ENCODE results near the gene BRIP1. TPM values are rescaled to one million over a fixed set of nuclear protein-coding genes. Genes with fewer than 3 reads are reported as not detected.
"Not testable (repeated sequence)": the region's sequence is repeated elsewhere in the genome, so short reads cannot be mapped to it uniquely, and the experiment has no call there.

The BRIP1 gene
- polyA plus RNA-seq, result 6.4 TPM
- long read RNA-seq, donor 1, result 0 reads
- long read RNA-seq, donor 2, result 0 reads
- long read RNA-seq, donor 3, result 0 reads
- long read RNA-seq, donor 4, result 0 reads
- long read RNA-seq, donor 5, result 0 reads
- long read RNA-seq, donor 6, result 0 reads
- long read RNA-seq, donor 7, result 0 reads
- long read RNA-seq, donor 8, result 0 reads
- long read RNA-seq, donor 9, result 0 reads
- long read RNA-seq, donor 10, full-length matches to known transcripts, result 1 of 1 reads
- long read RNA-seq, donor 10, partial matches to known transcripts, result 0 of 1 reads
- long read RNA-seq, donor 10, other reads (novel, unspliced or antisense), result 0 of 1 reads
- long read RNA-seq, donor 11, result 0 reads

DNA sequence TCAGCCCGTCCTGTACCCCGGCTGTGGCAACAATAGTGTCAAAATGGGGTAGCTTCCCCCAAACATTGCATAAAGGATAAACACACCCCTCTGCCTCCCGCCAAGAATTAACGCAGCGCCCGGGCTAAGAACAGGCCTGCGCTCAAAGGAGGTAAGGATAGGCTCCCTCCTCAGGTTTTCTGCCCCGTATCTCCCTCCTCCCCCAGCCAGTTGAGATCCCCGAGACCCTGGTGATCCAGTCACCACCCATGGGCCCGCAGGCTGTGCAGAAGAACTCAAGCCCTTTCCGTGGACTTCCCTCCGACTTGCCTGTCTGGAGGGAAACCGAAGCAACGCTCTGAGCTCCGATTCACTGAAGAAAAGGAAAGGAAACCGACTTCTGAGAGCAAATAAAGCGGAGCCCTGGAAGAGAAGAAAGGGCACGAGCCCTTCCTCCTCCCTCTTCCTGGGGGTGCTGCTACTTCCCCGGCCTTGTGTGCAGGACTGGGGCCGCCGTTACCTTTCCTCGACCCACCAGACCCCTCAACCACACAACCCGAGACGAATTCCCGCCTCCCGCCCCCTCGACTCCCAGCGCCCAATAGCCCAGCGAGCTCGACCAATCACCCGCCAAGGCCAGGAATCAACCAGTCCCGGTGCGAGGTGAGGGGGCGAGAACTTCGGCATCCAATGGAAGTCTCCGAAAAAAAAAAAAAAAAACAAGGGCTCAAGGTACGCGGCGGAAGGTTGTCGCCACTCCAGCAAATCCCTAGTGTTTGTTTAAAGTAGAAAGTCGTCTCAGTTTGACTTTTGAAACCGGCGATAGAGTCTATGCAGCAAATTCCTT lies at the start of gene BRIP1:
Gene BRIP1 (minus strand): TSS at position 554 of the 826 bp plus-strand sequence. CDS start 1,989 bp downstream, outside the sequence.
- no peaks in the 10 kb centered on the region for H3K27me3 ChIP-seq (ENCODE audit: control insufficient read depth, insufficient read depth, low read length)
- H3K9me3 ChIP-seq (ENCODE audit: control insufficient read depth, low read depth, low read length), result no peaks in the 10 kb centered on the region
- peaks cover 8% of the 10 kb centered on the region for H3K36me3 ChIP-seq (ENCODE audit: control insufficient read depth, insufficient read depth, low read length)
- H3K4me3 ChIP-seq (ENCODE audit: low read length), result peak within 1 kb of the TSS; percentile 62
- 0% methylated on average over 4 of the region's 43 CpGs for WGBS (ENCODE audit: insufficient coverage, low lambda C conversion rate)
- peaks cover 5% of the 10 kb centered on the region for H3K4me1 ChIP-seq (ENCODE audit: control insufficient read depth, insufficient read depth, low read length)
- peak; percentile 95 to 98 for DNase-seq
- peak within 1 kb of the TSS; percentile 87 for H3K27ac ChIP-seq (ENCODE audit: low read length)

DNA sequence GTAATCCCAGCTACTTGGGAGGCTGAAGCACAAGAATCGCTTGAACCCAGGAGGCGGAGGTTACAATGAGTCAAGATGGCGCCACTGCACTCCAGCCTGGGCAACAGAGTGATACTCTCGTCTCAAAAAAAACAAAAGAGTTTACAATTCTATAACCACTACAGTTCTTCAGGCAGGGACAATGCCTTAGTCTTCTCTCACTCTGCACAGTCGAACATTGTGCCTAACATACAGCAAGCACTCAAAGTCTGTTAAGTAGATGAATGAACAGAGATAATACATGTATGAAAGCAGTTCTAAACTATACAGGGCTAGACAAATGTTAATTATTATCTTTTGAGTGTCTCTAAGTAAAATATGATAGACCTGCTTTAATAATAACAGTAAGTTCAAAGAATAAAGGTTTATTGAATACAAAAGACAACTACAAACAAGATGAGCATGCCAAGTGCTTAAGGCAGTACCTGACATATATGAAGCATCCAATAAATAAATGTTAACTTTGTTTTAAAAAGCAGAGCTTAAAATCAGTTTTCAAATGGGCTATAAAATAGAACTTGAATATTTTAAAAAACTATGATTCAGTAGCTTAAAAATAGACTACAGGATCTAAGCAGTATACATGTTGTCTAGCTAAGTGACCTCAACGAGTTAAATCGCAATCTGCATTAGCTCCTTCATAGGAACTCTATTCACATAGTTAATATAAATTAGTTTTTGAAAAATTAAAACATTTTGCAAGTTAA lies 45.1 kb upstream of the BRIP1 start:
- no peaks in the 10 kb centered on the region for H3K4me1 ChIP-seq (ENCODE audit: control insufficient read depth, insufficient read depth, low read length)
- H3K27ac ChIP-seq (ENCODE audit: low read length), result no peak overlapping the region
- no peaks in the 10 kb centered on the region for H3K27me3 ChIP-seq (ENCODE audit: control insufficient read depth, insufficient read depth, low read length)
- WGBS (ENCODE audit: insufficient coverage, low lambda C conversion rate), result 100% methylated on average over 2 of the region's 7 CpGs
- no peaks in the 10 kb centered on the region for H3K9me3 ChIP-seq (ENCODE audit: control insufficient read depth, low read depth, low read length)
- peaks cover 33% of the 10 kb centered on the region for H3K36me3 ChIP-seq (ENCODE audit: control insufficient read depth, insufficient read depth, low read length)
- no peak for DNase-seq
- H3K4me3 ChIP-seq (ENCODE audit: low read length), result no peak overlapping the region

DNA sequence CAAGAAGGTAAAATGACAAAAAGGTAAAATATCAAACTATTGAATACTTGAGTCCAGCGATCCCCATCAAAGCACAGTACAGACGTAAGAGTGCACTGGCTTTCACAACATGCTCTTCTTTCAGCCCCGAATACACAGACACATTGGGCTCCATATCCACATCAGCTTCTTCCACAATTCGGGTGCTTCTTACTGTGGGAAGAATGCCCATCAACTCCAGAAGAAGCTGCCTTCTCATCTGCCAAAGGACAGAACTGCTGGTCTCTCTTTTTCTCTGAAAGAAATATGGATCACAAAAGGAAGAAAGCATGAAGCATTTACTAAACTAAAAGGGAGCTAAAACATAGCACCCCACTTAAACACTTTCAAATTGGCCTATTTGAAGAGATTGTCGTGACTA lies 44.0 kb upstream of the BRIP1 start:
- DNase-seq, result no peak
- peaks cover 39% of the 10 kb centered on the region for H3K36me3 ChIP-seq (ENCODE audit: control insufficient read depth, insufficient read depth, low read length)
- no CpG with 5 or more reads among the region's 5 CpGs for WGBS (ENCODE audit: insufficient coverage, low lambda C conversion rate)
- no peak overlapping the region for H3K27ac ChIP-seq (ENCODE audit: low read length)
- H3K27me3 ChIP-seq (ENCODE audit: control insufficient read depth, insufficient read depth, low read length), result no peaks in the 10 kb centered on the region
- H3K4me3 ChIP-seq (ENCODE audit: low read length), result no peak overlapping the region
- no peaks in the 10 kb centered on the region for H3K4me1 ChIP-seq (ENCODE audit: control insufficient read depth, insufficient read depth, low read length)
- no peaks in the 10 kb centered on the region for H3K9me3 ChIP-seq (ENCODE audit: control insufficient read depth, low read depth, low read length)

DNA sequence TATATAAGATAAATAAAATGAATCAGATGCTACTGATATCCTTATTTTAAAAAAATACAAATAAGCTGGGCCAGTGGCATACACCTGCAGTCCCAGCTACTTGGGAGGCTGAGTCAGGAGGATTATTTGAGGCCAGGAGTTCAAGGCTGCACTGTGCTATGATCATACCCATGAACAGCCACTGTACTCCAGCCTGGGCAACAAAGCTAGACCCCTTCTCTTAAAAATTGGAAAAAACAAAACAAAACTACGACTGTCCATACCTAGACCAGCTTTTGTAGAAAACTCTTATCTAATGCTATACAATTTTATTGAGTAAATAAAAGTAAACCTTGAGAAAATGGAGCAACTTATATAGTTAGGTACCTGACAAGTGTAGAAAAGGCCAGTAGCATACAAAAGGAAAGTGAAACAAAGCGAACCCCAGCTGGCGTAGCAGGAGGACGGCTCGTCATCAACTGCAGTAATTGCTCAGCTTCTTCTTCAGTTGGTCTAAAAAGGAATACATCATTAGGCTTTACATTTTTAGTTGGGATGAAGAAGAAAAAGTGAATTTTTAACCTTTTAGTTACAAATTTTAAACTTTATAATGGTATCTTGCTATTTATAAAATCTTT lies 40.9 kb upstream of the BRIP1 start:
- 100% methylated on average over 2 of the region's 5 CpGs for WGBS (ENCODE audit: insufficient coverage, low lambda C conversion rate)
- H3K4me3 ChIP-seq (ENCODE audit: low read length), result no peak overlapping the region
- peak in 1 of 2 donors; percentile 4 for DNase-seq
- no peaks in the 10 kb centered on the region for H3K27me3 ChIP-seq (ENCODE audit: control insufficient read depth, insufficient read depth, low read length)
- peaks cover 30% of the 10 kb centered on the region for H3K36me3 ChIP-seq (ENCODE audit: control insufficient read depth, insufficient read depth, low read length)
- H3K27ac ChIP-seq (ENCODE audit: low read length), result no peak overlapping the region
- H3K4me1 ChIP-seq (ENCODE audit: control insufficient read depth, insufficient read depth, low read length), result no peaks in the 10 kb centered on the region
- H3K9me3 ChIP-seq (ENCODE audit: control insufficient read depth, low read depth, low read length), result no peaks in the 10 kb centered on the region

DNA sequence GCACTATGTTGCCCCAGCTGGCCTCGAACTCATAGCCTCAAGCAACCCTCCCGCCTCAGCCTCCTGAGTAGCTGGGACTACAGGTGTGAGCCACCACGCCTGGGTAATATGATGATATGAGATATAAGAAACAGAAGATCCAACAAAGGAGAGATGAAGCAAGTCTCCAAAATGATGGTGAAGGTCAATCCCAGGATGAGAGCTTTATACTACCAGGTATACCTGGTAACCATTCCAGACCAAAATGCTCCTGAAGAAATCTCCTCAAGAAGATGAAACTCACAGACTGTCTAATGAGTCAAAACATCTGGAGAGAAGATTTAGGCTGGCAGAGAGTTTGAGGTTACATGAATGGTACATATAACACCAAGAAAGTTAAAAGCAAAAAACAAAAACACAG lies 39.9 kb upstream of the BRIP1 start:
- WGBS (ENCODE audit: insufficient coverage, low lambda C conversion rate), result no CpG with 5 or more reads among the region's 3 CpGs
- no peak overlapping the region for H3K4me3 ChIP-seq (ENCODE audit: low read length)
- H3K4me1 ChIP-seq (ENCODE audit: control insufficient read depth, insufficient read depth, low read length), result no peaks in the 10 kb centered on the region
- H3K36me3 ChIP-seq (ENCODE audit: control insufficient read depth, insufficient read depth, low read length), result peaks cover 29% of the 10 kb centered on the region
- no peaks in the 10 kb centered on the region for H3K27me3 ChIP-seq (ENCODE audit: control insufficient read depth, insufficient read depth, low read length)
- no peak overlapping the region for H3K27ac ChIP-seq (ENCODE audit: low read length)
- H3K9me3 ChIP-seq (ENCODE audit: control insufficient read depth, low read depth, low read length), result no peaks in the 10 kb centered on the region
- no peak for DNase-seq

DNA sequence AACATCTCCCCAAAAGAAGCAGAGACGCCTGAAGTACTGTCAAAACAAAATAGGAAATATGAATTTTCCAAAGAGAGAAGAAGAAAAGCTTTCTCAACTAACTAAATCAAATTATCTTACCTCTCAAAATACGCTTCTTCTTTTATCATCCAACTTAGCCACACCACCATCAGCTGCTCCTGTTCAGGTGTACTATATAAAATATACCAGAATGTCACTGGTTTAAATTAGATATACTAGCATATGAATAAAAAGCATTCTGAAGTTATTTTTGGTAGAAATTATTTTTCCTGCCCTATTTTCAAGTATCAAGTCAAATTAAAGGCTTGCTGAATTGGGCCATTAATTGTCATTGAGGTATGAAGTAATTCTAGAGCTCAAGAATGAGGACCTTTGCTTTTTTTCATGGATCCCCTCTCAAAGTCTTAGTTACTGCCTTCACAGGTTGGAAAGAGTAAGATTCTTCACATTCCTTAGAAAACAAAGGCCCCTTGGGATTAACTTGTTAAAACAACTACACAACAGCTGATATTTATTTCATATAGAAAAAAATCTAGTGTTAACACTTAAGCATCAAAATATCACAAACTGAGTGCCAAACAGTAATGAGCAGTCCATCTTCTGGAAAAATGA lies 34.3 kb upstream of the BRIP1 start:
- H3K27ac ChIP-seq (ENCODE audit: low read length), result no peak overlapping the region
- peaks cover 19% of the 10 kb centered on the region for H3K36me3 ChIP-seq (ENCODE audit: control insufficient read depth, insufficient read depth, low read length)
- no peak for DNase-seq
- no peaks in the 10 kb centered on the region for H3K27me3 ChIP-seq (ENCODE audit: control insufficient read depth, insufficient read depth, low read length)
- no peak overlapping the region for H3K4me3 ChIP-seq (ENCODE audit: low read length)
- H3K4me1 ChIP-seq (ENCODE audit: control insufficient read depth, insufficient read depth, low read length), result no peaks in the 10 kb centered on the region
- H3K9me3 ChIP-seq (ENCODE audit: control insufficient read depth, low read depth, low read length), result no peaks in the 10 kb centered on the region
- 100% methylated on average over 1 of the region's 2 CpGs for WGBS (ENCODE audit: insufficient coverage, low lambda C conversion rate)

DNA sequence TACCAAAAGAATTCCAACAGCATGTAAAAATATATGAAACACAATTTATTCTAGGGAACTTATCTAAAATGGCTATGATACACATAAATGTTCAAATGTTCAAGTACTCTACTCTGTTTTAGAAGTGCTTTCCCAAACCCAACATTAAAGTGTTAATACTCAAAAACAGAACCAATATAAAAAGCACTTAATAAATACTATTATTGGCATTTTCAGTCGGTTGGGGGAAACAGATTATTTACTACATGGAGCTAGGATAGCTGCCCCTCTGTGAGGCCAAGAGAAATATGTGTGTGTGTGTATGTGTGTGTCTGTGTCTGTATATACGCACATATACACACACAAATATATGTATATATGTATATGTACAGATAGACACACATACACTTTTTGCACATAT lies 32.1 kb upstream of the BRIP1 start:
- WGBS (ENCODE audit: insufficient coverage, low lambda C conversion rate), result no CpG with 5 or more reads among the region's 2 CpGs
- Histone ChIP-seq H3K27me3 (ENCODE audit: control insufficient read depth, insufficient read depth, low read length) (no peaks in the 10 kb centered on the region), H3K27ac (ENCODE audit: low read length) (no peak overlapping the region), H3K4me3 (ENCODE audit: low read length) (no peak overlapping the region), H3K4me1 (ENCODE audit: control insufficient read depth, insufficient read depth, low read length) (no peaks in the 10 kb centered on the region), H3K9me3 (ENCODE audit: control insufficient read depth, low read depth, low read length) (no peaks in the 10 kb centered on the region), H3K36me3 (ENCODE audit: control insufficient read depth, insufficient read depth, low read length) (peaks cover 17% of the 10 kb centered on the region)
- DNase-seq, result no peak

DNA sequence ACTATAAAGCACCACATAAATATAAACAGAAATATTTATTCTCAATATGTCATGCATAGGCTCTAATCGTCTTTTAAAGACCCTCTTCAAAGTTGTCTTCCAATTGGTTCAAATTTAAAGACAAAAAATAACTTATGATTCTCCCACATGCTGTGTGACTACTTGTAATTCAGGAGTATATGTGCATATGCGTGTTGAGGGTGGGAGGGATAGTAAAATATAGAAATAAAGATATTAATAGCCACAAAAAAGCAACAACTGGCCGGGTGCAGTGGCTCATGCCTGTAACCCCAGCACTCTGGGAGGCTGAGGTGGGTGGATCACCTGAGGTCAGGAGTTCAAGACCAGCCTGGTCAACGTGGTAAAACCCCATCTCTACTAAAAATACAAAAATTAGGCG lies 31.0 kb upstream of the BRIP1 start:
- H3K4me3 ChIP-seq (ENCODE audit: low read length); H3K9me3 ChIP-seq (ENCODE audit: control insufficient read depth, low read depth, low read length); H3K27me3 ChIP-seq (ENCODE audit: control insufficient read depth, insufficient read depth, low read length); H3K4me1 ChIP-seq (ENCODE audit: control insufficient read depth, insufficient read depth, low read length); H3K27ac ChIP-seq (ENCODE audit: low read length); DNase-seq: not testable (repeated sequence)
- H3K36me3 ChIP-seq (ENCODE audit: control insufficient read depth, insufficient read depth, low read length), result peaks cover 20% of the 10 kb centered on the region
- WGBS (ENCODE audit: insufficient coverage, low lambda C conversion rate), result 100% methylated on average over 1 of the region's 5 CpGs

DNA sequence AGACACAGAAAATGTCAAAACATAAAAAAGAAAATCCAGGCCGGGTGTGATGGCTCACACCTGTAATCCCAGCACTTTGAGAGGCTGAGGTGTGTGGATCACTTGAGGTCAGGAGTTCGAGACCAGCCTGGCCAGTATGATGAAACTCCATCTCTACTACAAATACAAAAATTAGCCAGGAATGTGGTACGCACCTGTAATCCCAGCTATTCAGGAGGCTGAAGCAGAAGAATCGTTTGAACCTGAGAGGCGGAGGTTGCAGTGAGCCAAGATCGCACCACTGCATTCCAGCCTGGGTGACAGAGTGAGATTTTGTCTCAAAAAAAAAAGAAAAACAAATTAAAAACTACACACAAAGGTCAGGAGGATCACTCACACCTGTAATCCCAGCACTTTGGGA lies 24.4 kb upstream of the BRIP1 start:
- not testable (repeated sequence) for H3K4me3 ChIP-seq (ENCODE audit: low read length); H3K9me3 ChIP-seq (ENCODE audit: control insufficient read depth, low read depth, low read length); H3K27ac ChIP-seq (ENCODE audit: low read length); H3K4me1 ChIP-seq (ENCODE audit: control insufficient read depth, insufficient read depth, low read length); H3K27me3 ChIP-seq (ENCODE audit: control insufficient read depth, insufficient read depth, low read length); DNase-seq
- WGBS (ENCODE audit: insufficient coverage, low lambda C conversion rate), result 86% methylated on average over 1 of the region's 6 CpGs
- H3K36me3 ChIP-seq (ENCODE audit: control insufficient read depth, insufficient read depth, low read length), result peaks cover 33% of the 10 kb centered on the region

Data from large intestine (tissue), 12 donors.